HepG2 (cell line): ENCODE measurements around the gene RHOG. TPM values are rescaled to one million over a fixed set of nuclear protein-coding genes. Genes with fewer than 3 reads are reported as not detected.

Source experiments
- FOXA3 ChIP-seq: IDR thresholded peaks from 2 replicates; pipeline ENCODE4 v1.6.1; 2016; ENCODE audit warnings: missing genetic modification reagents, missing compliant biosample characterization
- HDAC2 ChIP-seq: sonication (generic); formaldehyde crosslinking; IDR thresholded peaks from 2 replicates; pipeline ENCODE4 v1.4.0; 2020; ENCODE audit warnings: missing genetic modification reagents
- HNF4A ChIP-seq: sonication (generic); formaldehyde crosslinking; IDR thresholded peaks from 2 replicates; pipeline ENCODE4 v1.4.0; 2020; ENCODE audit warnings: missing genetic modification reagents
- HNRNPL ChIP-seq: fragments of 200-400 bp; formaldehyde crosslinking; IDR thresholded peaks from 2 replicates; pipeline ENCODE4 v1.6.1; 2017; ENCODE audit warnings: mild to moderate bottlenecking, low read depth, low read length
- ISL2 ChIP-seq: sonication (generic); formaldehyde crosslinking; IDR thresholded peaks from 2 replicates; pipeline ENCODE4 v1.5.0; 2020; ENCODE audit warnings: missing genetic modification reagents
- MAFK ChIP-seq, 2 experiments: IDR thresholded peaks in 1 of 2; conservative IDR thresholded peaks in 1 of 2; 2 replicates each; pipeline ENCODE4 v1.6.1; 2011; ENCODE audit warnings: improper control_type of control experiment in 2 of 2, low read length in 2 of 2
- MIXL1 ChIP-seq: IDR thresholded peaks from 2 replicates; pipeline ENCODE4 v1.6.1; 2016
- MXD4 ChIP-seq: IDR thresholded peaks from 2 replicates; pipeline ENCODE4 v1.6.1; 2016; ENCODE audit warnings: mild to moderate bottlenecking, missing biosample characterization, missing genetic modification reagents
- NR2F2 ChIP-seq: IDR thresholded peaks from 2 replicates; pipeline ENCODE4 v1.6.1; 2012; ENCODE audit warnings: low read depth, inconsistent platforms, borderline replicate concordance
- POLR2AphosphoS5 ChIP-seq: IDR thresholded peaks from 2 replicates; pipeline ENCODE4 v1.6.1; 2012; ENCODE audit warnings: low read depth, low read length
- PREB ChIP-seq: sonication (generic); formaldehyde crosslinking; IDR thresholded peaks from 2 replicates; pipeline ENCODE4 v1.4.0; 2020; ENCODE audit warnings: missing genetic modification reagents
- SAFB2 ChIP-seq: sonication (generic); formaldehyde crosslinking; IDR thresholded peaks from 2 replicates; pipeline ENCODE4 v1.5.1; 2020; ENCODE audit warnings: missing genetic modification reagents, low read depth, mild to moderate bottlenecking, borderline replicate concordance
- SRSF4 ChIP-seq: fragments of 200-400 bp; formaldehyde crosslinking; IDR thresholded peaks from one replicate; pipeline ENCODE4 v1.6.1; 2018; ENCODE audit warnings: mild to moderate bottlenecking, low read depth, low read length, moderate library complexity; ENCODE audit not compliant: poor library complexity, severe bottlenecking
- ZFAT ChIP-seq: sonication (generic); formaldehyde crosslinking; conservative IDR thresholded peaks from 2 replicates; pipeline ENCODE4 v1.8.1; 2023; ENCODE audit warnings: missing genetic modification reagents, inconsistent platforms
- ZFP91 ChIP-seq: sonication (generic); formaldehyde crosslinking; IDR thresholded peaks from 2 replicates; pipeline ENCODE4 v1.9.0; 2022; ENCODE audit warnings: missing genetic modification reagents, mild to moderate bottlenecking, borderline replicate concordance
- ZNF101 ChIP-seq: sonication (generic); formaldehyde crosslinking; IDR thresholded peaks from 2 replicates; pipeline ENCODE4 v1.4.0; 2020; ENCODE audit warnings: mild to moderate bottlenecking, low read depth, missing genetic modification reagents, borderline replicate concordance
- ZNF30 ChIP-seq: sonication (generic); formaldehyde crosslinking; IDR thresholded peaks from 2 replicates; pipeline ENCODE4 v1.5.0; 2020; ENCODE audit warnings: mild to moderate bottlenecking, missing genetic modification reagents
- ZNF441 ChIP-seq: sonication (generic); formaldehyde crosslinking; IDR thresholded peaks from 2 replicates; pipeline ENCODE4 v1.7.0; 2021; ENCODE audit warnings: missing genetic modification reagents, borderline replicate concordance
- ZNF510 ChIP-seq: sonication (generic); formaldehyde crosslinking; IDR thresholded peaks from 2 replicates; pipeline ENCODE4 v1.4.0; 2020; ENCODE audit warnings: low read depth, mild to moderate bottlenecking, missing genetic modification reagents
- ZNF574 ChIP-seq: sonication (generic); formaldehyde crosslinking; IDR thresholded peaks from 2 replicates; pipeline ENCODE4 v1.4.0; 2020; ENCODE audit warnings: missing genetic modification reagents
- ZNF776 ChIP-seq: sonication (generic); formaldehyde crosslinking; IDR thresholded peaks from 2 replicates; pipeline ENCODE4 v1.4.0; 2020; ENCODE audit warnings: mild to moderate bottlenecking, missing genetic modification reagents
- polyA plus RNA-seq, 8 experiments: library from polyadenylated mRNA; depleted of rRNA in 3 of 8; stranded (reverse) in 7 of 8; unstranded in 1 of 8; fragments of >200 nt; fragmentation: Illumina TruSeq in 4 of 8; extraction: Trizol in 4 of 8; gene quantifications; 2 replicates each; pipeline versions ENCODE4 v1.2.1 to v1.2.3, GENCODE V29; 2011 to 2016; ENCODE audit warnings: low read depth in 4 of 8, missing spikeins in 1 of 8, mixed read lengths in 1 of 8; ENCODE audit not compliant: insufficient read depth in 1 of 8
- total RNA-seq, 5 experiments: library from RNA; depleted of rRNA; stranded (reverse); fragments of >200 nt; fragmentation: Illumina TruSeq; extraction: Trizol; gene quantifications; 2 replicates each; pipeline ENCODE4 v1.2.3, GENCODE V29; 2016; ENCODE audit warnings: low read depth in 1 of 5
- TF ChIP-seq, protein P1 (sequence below): sonication (generic); formaldehyde crosslinking; IDR thresholded peaks from 2 replicates; pipeline ENCODE4 v1.4.0; 2020; ENCODE audit warnings: missing genetic modification reagents, borderline replicate concordance
- TF ChIP-seq, protein P2 (sequence below): sonication (generic); formaldehyde crosslinking; IDR thresholded peaks from 2 replicates; pipeline ENCODE4 v1.4.0; 2020; ENCODE audit warnings: mild to moderate bottlenecking, missing genetic modification reagents

RHOG gene
- total and polyA plus RNA-seq, 2 of the 13 experiments (the other 11 are each of a cell fraction or from before 2014, with no cell fraction given): 7.7 to 23.4 TPM

DNA sequence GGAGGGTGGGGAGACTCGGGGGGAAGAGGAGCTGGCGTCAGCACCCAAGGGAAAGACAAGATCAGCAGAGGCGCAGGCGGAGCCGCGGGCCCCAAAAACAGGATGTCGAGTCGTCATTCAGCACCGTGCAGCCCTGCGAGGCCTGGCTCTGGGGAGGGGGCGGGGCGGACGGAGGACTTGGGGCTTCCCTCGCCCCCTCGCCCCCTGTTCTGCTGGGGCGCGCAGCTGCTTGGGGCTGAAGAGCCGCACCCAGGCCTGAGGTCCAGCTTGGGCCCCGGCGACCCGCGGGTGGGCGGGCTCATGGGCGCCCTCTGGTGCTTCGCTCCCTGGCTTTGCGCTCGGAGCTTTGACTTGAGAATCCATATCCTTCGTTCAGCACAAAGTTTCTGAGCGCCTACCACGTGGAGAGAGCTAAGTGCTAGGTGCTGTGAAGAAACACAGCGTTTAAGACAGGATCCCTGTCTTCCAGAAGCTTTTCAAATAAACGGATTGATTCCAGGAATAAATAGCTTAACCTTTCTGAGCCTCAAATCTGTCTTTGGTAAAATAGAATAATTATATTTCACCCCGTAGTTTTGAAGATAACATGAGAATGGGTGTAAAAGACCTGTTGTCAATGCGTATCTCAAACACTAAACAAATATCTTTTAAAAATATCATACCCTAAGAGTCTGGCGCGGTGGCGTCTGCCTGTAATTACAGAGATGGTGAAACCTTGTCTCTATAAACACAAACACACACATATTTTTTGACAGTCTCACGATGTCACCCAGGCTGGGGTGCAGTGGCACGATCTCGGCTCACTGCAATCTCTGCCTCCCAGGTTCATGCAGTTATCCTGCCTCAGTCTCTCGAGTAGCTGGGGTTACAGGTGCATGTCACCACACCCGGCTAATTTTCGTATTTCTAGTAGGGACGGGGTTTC lies 929 bp upstream of the RHOG start (continued):
- TF ChIP-seq ZNF574 (peak; percentile 63; the same call in 1 of the 2 replicates), NR2F2 (no peak), ZNF441 (peak; percentile 61; the same call in 1 of the 2 replicates), POLR2AphosphoS5 (no peak), PREB (CRISPR knock-in tag) (no peak), ISL2 (CRISPR knock-in tag) (no peak), ZFAT (no peak), HNRNPL (no peak), ZNF101 (no peak), MXD4 (peak; percentile 90; the same call in 1 of the 2 replicates), ZNF510 (no peak), SAFB2 (CRISPR knock-in tag) (no peak), HNF4A (CRISPR knock-in tag) (peak; percentile 31; the same call in 1 of the 2 replicates), SRSF4 (no peak), ZNF776 (CRISPR knock-in tag) (no peak), HDAC2 (peak; percentile 34; the same call in 1 of the 2 replicates), MAFK (conservative IDR thresholded peaks at IDR 0.05 in 1 of 2, IDR thresholded peaks at IDR 0.05 in 1 of 2; ENCODE audit: low read length in 2 of 2) (no peak), MIXL1 (CRISPR knock-in tag) (no peak), FOXA3 (no peak), ZNF30 (CRISPR knock-in tag) (no peak), ZFP91 (peak; percentile 15; the same call in 1 of the 2 replicates)
- TF ChIP-seq, protein P1, sequence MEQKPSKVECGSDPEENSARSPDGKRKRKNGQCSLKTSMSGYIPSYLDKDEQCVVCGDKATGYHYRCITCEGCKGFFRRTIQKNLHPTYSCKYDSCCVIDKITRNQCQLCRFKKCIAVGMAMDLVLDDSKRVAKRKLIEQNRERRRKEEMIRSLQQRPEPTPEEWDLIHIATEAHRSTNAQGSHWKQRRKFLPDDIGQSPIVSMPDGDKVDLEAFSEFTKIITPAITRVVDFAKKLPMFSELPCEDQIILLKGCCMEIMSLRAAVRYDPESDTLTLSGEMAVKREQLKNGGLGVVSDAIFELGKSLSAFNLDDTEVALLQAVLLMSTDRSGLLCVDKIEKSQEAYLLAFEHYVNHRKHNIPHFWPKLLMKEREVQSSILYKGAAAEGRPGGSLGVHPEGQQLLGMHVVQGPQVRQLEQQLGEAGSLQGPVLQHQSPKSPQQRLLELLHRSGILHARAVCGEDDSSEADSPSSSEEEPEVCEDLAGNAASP (CRISPR knock-in tag): no peak
- TF ChIP-seq, protein P2, sequence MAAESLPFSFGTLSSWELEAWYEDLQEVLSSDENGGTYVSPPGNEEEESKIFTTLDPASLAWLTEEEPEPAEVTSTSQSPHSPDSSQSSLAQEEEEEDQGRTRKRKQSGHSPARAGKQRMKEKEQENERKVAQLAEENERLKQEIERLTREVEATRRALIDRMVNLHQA (CRISPR knock-in tag): no peak
